Measurements from ENCODE around the gene AGAP1. TPM values are rescaled to one million over a fixed set of nuclear protein-coding genes. Genes with fewer than 3 reads are reported as not detected.
A peak's percentile ranks its signal among the peaks of the same experiment; 100 is the strongest.

Gene AGAP1
- polyA plus RNA-seq, 1 experiment: 12.4 TPM

GRCh38 chr2:235726554-235726953, 232.7 kb downstream of the AGAP1 start:
- Histone ChIP-seq H3K27me3 (ENCODE audit: control insufficient read depth, insufficient read depth, low read length) (no peaks in the 10 kb centered on the region), H3K27ac (ENCODE audit: low read depth, low read length) (no peak overlapping the region), H3K4me3 (ENCODE audit: low read depth, low read length) (no peak overlapping the region), H3K9me3 (ENCODE audit: control insufficient read depth, insufficient read depth, low read length) (no peaks in the 10 kb centered on the region)
- no peak for DNase-seq (ENCODE audit: low read depth, low spot score)
- CTCF ChIA-PET: interaction anchor here (1.1 to 2.2 kb wide), 3 partner anchors 15 to 131 kb away, joined by 6 to 12 read pairs (median 8); no protein-coding TSS in a partner anchor
- POLR2A ChIA-PET: no interaction called here
- TF ChIP-seq CTCF (IDR thresholded peaks at IDR 0.05; ENCODE audit: low read depth, low read length): no peak

GRCh38 chr2:235727174-235727573, 233.3 kb downstream of the AGAP1 start:
- Histone ChIP-seq H3K27ac (ENCODE audit: low read depth, low read length) (no peak overlapping the region), H3K27me3 (ENCODE audit: control insufficient read depth, insufficient read depth, low read length) (no peaks in the 10 kb centered on the region), H3K4me3 (ENCODE audit: low read depth, low read length) (no peak overlapping the region), H3K9me3 (ENCODE audit: control insufficient read depth, insufficient read depth, low read length) (no peaks in the 10 kb centered on the region)
- TF ChIP-seq CTCF (IDR thresholded peaks at IDR 0.05; ENCODE audit: low read depth, low read length): no peak
- ChIA-PET POLR2A (no interaction called here), CTCF (interaction anchor here (1.1 to 2.2 kb wide), 4 partner anchors 14 to 134 kb away, joined by 6 to 12 read pairs (median 8); no protein-coding TSS in a partner anchor)
- DNase-seq (ENCODE audit: low read depth, low spot score): no peak

- CTCF ChIA-PET: interaction anchor here (1.4 to 2.2 kb wide), 4 partner anchors 13 to 135 kb away, joined by 6 to 12 read pairs (median 8); no protein-coding TSS in a partner anchor
- no peak for TF ChIP-seq CTCF (IDR thresholded peaks at IDR 0.05; ENCODE audit: low read depth, low read length)
- POLR2A ChIA-PET: no interaction called here
- Histone ChIP-seq H3K9me3 (ENCODE audit: control insufficient read depth, insufficient read depth, low read length) (no peaks in the 10 kb centered on the region; the same call in 1 of the 2 replicates), H3K27me3 (ENCODE audit: control insufficient read depth, insufficient read depth, low read length) (no peaks in the 10 kb centered on the region), H3K4me3 (ENCODE audit: low read depth, low read length) (no peak overlapping the region), H3K27ac (ENCODE audit: low read depth, low read length) (no peak overlapping the region)
- no peak for DNase-seq (ENCODE audit: low read depth, low spot score)
These were observed 234.3 kb downstream of the AGAP1 start for GRCh38 chr2:235727891-235728799.

- H3K27me3 ChIP-seq (ENCODE audit: control insufficient read depth, insufficient read depth, low read length): no peaks in the 10 kb centered on the region
- no peak overlapping the region for H3K4me3 ChIP-seq (ENCODE audit: low read depth, low read length)
- H3K27ac ChIP-seq (ENCODE audit: low read depth, low read length): peak overlapping the region; percentile 11
- DNase-seq (ENCODE audit: low read depth, low spot score): no peak
- POLR2A ChIA-PET: no interaction called here
- TF ChIP-seq CTCF (IDR thresholded peaks at IDR 0.05; ENCODE audit: low read depth, low read length): no peak
- H3K9me3 ChIP-seq (ENCODE audit: control insufficient read depth, insufficient read depth, low read length): no peaks in the 10 kb centered on the region; the same call in 1 of the 2 replicates
- CTCF ChIA-PET: interaction anchor here (1.1 to 1.9 kb wide), 2 partner anchors 17 to 133 kb away, joined by 3 to 9 read pairs; no protein-coding TSS in a partner anchor
These were observed 235.1 kb downstream of the AGAP1 start for GRCh38 chr2:235728800-235729556.

All from AG04450 (cell line).